ENCODE results near the gene USP34. TPM values are rescaled to one million over a fixed set of nuclear protein-coding genes. Genes with fewer than 3 reads are reported as not detected.

Gene USP34
- total and polyA plus RNA-seq, 2 donors (not counting 1 experiment from before 2014, with no cell fraction given), result 52.4 to 129 TPM

GRCh38 chr2:61377046-61377445, 93.8 kb downstream of the USP34 start:
- peaks cover 2% of the 10 kb centered on the region for H3K79me2 ChIP-seq (ENCODE audit: control insufficient read depth, insufficient read depth, low read length)
- H3K4me2 ChIP-seq (ENCODE audit: extremely low read depth, insufficient read depth, low read length), result no peak overlapping the region
- H2AFZ ChIP-seq (ENCODE audit: low read length), result no peak overlapping the region
- H3K36me3 ChIP-seq (ENCODE audit: control insufficient read depth, insufficient read depth, low read length), result no peaks in the 10 kb centered on the region
- H3K4me3 ChIP-seq (replicated peaks in 1 of 4; ENCODE audit: control extremely low read depth in 1 of 4, insufficient read depth in 1 of 4, low read depth in 3 of 4, low read length in 4 of 4), result no peak overlapping the region
- no peaks in the 10 kb centered on the region for H3K27me3 ChIP-seq (ENCODE audit: control insufficient read depth, insufficient read depth, low read length)
- DNase-seq (ENCODE audit: low read depth in 2 of 2), result no peak
- H3K9me3 ChIP-seq (ENCODE audit: control insufficient read depth, insufficient read depth, low read depth, low read length), result no peaks in the 10 kb centered on the region
- H3K27ac ChIP-seq (ENCODE audit: insufficient read depth, low read length), result no peak overlapping the region
- no peaks in the 10 kb centered on the region for H4K20me1 ChIP-seq (ENCODE audit: control insufficient read depth, extremely low read depth, insufficient read depth, low read length)
- TF ChIP-seq, protein P1, sequence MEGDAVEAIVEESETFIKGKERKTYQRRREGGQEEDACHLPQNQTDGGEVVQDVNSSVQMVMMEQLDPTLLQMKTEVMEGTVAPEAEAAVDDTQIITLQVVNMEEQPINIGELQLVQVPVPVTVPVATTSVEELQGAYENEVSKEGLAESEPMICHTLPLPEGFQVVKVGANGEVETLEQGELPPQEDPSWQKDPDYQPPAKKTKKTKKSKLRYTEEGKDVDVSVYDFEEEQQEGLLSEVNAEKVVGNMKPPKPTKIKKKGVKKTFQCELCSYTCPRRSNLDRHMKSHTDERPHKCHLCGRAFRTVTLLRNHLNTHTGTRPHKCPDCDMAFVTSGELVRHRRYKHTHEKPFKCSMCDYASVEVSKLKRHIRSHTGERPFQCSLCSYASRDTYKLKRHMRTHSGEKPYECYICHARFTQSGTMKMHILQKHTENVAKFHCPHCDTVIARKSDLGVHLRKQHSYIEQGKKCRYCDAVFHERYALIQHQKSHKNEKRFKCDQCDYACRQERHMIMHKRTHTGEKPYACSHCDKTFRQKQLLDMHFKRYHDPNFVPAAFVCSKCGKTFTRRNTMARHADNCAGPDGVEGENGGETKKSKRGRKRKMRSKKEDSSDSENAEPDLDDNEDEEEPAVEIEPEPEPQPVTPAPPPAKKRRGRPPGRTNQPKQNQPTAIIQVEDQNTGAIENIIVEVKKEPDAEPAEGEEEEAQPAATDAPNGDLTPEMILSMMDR (conservative IDR thresholded peaks at IDR 0.05 in 1 of 2, IDR thresholded peaks at IDR 0.05 in 1 of 2; ENCODE audit: low read depth in 1 of 2, low read length in 2 of 2), result no peak
- no peak for TF ChIP-seq EZH2 (IDR thresholded peaks at IDR 0.05; ENCODE audit: low read length, missing control alignments)
- no peak overlapping the region for H3K9ac ChIP-seq (ENCODE audit: insufficient read depth, low read length)
- H3K4me1 ChIP-seq (ENCODE audit: control insufficient read depth, extremely low read depth, insufficient read depth, low read length), result no peaks in the 10 kb centered on the region

- Histone ChIP-seq H3K4me1 (ENCODE audit: control insufficient read depth, extremely low read depth, insufficient read depth, low read length) (no peaks in the 10 kb centered on the region), H3K79me2 (ENCODE audit: control insufficient read depth, insufficient read depth, low read length) (peaks cover 2% of the 10 kb centered on the region)
These were observed 94.7 kb downstream of the USP34 start for GRCh38 chr2:61376211-61376610.

GRCh38 chr2:61371027-61371426, 99.9 kb downstream of the USP34 start:
- Histone ChIP-seq H3K79me2 (ENCODE audit: control insufficient read depth, insufficient read depth, low read length) (peaks cover 2% of the 10 kb centered on the region), H3K9me3 (ENCODE audit: control insufficient read depth, insufficient read depth, low read depth, low read length) (no peaks in the 10 kb centered on the region), H3K9ac (ENCODE audit: insufficient read depth, low read length) (no peak overlapping the region), H2AFZ (ENCODE audit: low read length) (no peak overlapping the region), H3K4me2 (ENCODE audit: extremely low read depth, insufficient read depth, low read length) (no peak overlapping the region), H3K27me3 (ENCODE audit: control insufficient read depth, insufficient read depth, low read length) (no peaks in the 10 kb centered on the region), H3K4me1 (ENCODE audit: control insufficient read depth, extremely low read depth, insufficient read depth, low read length) (no peaks in the 10 kb centered on the region), H3K4me3 (replicated peaks in 1 of 4; ENCODE audit: control extremely low read depth in 1 of 4, insufficient read depth in 1 of 4, low read depth in 3 of 4, low read length in 4 of 4) (no peak overlapping the region), H4K20me1 (ENCODE audit: control insufficient read depth, extremely low read depth, insufficient read depth, low read length) (no peaks in the 10 kb centered on the region), H3K27ac (ENCODE audit: insufficient read depth, low read length) (no peak overlapping the region), H3K36me3 (ENCODE audit: control insufficient read depth, insufficient read depth, low read length) (peaks cover 2% of the 10 kb centered on the region)
- TF ChIP-seq, protein P1 (conservative IDR thresholded peaks at IDR 0.05 in 1 of 2, IDR thresholded peaks at IDR 0.05 in 1 of 2; ENCODE audit: low read depth in 1 of 2, low read length in 2 of 2), result no peak
- TF ChIP-seq EZH2 (IDR thresholded peaks at IDR 0.05; ENCODE audit: low read length, missing control alignments), result no peak
- DNase-seq (ENCODE audit: low read depth in 2 of 2), result peak in 1 of 2 donors; percentile 12

More at GRCh38 chr2:61376211-61376610, 94.7 kb downstream of the USP34 start:
- Histone ChIP-seq H3K4me2 (ENCODE audit: extremely low read depth, insufficient read depth, low read length) (no peak overlapping the region), H3K9ac (ENCODE audit: insufficient read depth, low read length) (no peak overlapping the region), H2AFZ (ENCODE audit: low read length) (no peak overlapping the region), H3K9me3 (ENCODE audit: control insufficient read depth, insufficient read depth, low read depth, low read length) (no peaks in the 10 kb centered on the region), H3K4me3 (replicated peaks in 1 of 4; ENCODE audit: control extremely low read depth in 1 of 4, insufficient read depth in 1 of 4, low read depth in 3 of 4, low read length in 4 of 4) (no peak overlapping the region), H3K27ac (ENCODE audit: insufficient read depth, low read length) (no peak overlapping the region), H3K27me3 (ENCODE audit: control insufficient read depth, insufficient read depth, low read length) (no peaks in the 10 kb centered on the region), H3K36me3 (ENCODE audit: control insufficient read depth, insufficient read depth, low read length) (no peaks in the 10 kb centered on the region), H4K20me1 (ENCODE audit: control insufficient read depth, extremely low read depth, insufficient read depth, low read length) (no peaks in the 10 kb centered on the region)
- TF ChIP-seq EZH2 (IDR thresholded peaks at IDR 0.05; ENCODE audit: low read length, missing control alignments), result no peak
- TF ChIP-seq, protein P1 (conservative IDR thresholded peaks at IDR 0.05 in 1 of 2, IDR thresholded peaks at IDR 0.05 in 1 of 2; ENCODE audit: low read depth in 1 of 2, low read length in 2 of 2), result no peak
- DNase-seq (ENCODE audit: low read depth in 2 of 2), result no peak
